PC-9 (cell line): ENCODE measurements around the gene RHEX. TPM values are rescaled to one million over a fixed set of nuclear protein-coding genes. Genes with fewer than 3 reads are reported as not detected.

Experiments
- BruUV-seq: library from RNA; stranded (reverse); fragments of 400-500 nt; replicated peaks from 2 replicates; lab custom pipeline; 2021; lab: Mats Ljungman, UMichigan
- CTCF ChIA-PET: fragments of 300-600 bp; sonication (Branson Sonifier 250); formaldehyde crosslinking; loops from one replicate; lab custom pipeline; 2022; ENCODE audit warnings: antibody characterized with exemption; lab: Charles Lee
- POLR2A ChIA-PET: fragments of 300-600 bp; sonication (Branson Sonifier 250); formaldehyde crosslinking; loops from one replicate; lab custom pipeline; 2022; ENCODE audit warnings: antibody characterized with exemption; ENCODE audit not compliant: unreplicated experiment; lab: Charles Lee
- DNase-seq, 2 experiments: peaks; one replicate each; pipeline versions ENCODE4 v3.0.0 to v3.0.0-alpha.2; 2015 to 2022; ENCODE audit warnings: mixed read lengths in 1 of 2
- H2AFZ ChIP-seq: fragments of 200-600 bp; sonication (generic); 2 replicates; pipeline ENCODE4 v1.8.1; 2017; ENCODE audit warnings: antibody characterized with exemption
- H3F3A ChIP-seq: fragments of 200-600 bp; sonication (generic); 2 replicates; pipeline ENCODE4 v1.8.1; 2017; ENCODE audit warnings: antibody characterized with exemption, mild to moderate bottlenecking, low read depth; ENCODE audit not compliant: insufficient read depth
- H3K27ac ChIP-seq: fragments of 200-600 bp; sonication (generic); 2 replicates; pipeline ENCODE4 v1.6.1; 2016; ENCODE audit warnings: mixed run types
- H3K27me3 ChIP-seq: fragments of 200-600 bp; sonication (generic); 2 replicates; pipeline ENCODE4 v1.6.1; 2016; ENCODE audit warnings: low read depth, mixed run types; ENCODE audit not compliant: insufficient read depth
- H3K36me3 ChIP-seq: fragments of 200-600 bp; sonication (generic); 2 replicates; pipeline ENCODE4 v1.6.1; 2016; ENCODE audit warnings: low read depth, mixed run types
- H3K4me1 ChIP-seq: fragments of 200-600 bp; sonication (generic); replicated peaks from 2 replicates; pipeline ENCODE4 v1.6.1; 2016; ENCODE audit warnings: mixed run types; ENCODE audit not compliant: insufficient read depth
- H3K4me2 ChIP-seq: fragments of 200-600 bp; sonication (generic); 2 replicates; pipeline ENCODE4 v1.6.1; 2017; ENCODE audit warnings: mixed run types
- H3K4me3 ChIP-seq: fragments of 200-600 bp; sonication (generic); 2 replicates; pipeline ENCODE4 v1.6.1; 2016; ENCODE audit warnings: mixed run types
- H3K79me2 ChIP-seq: fragments of 200-600 bp; sonication (generic); 2 replicates; pipeline ENCODE4 v1.6.1; 2017; ENCODE audit warnings: low read depth, mixed run types
- H3K9me2 ChIP-seq: fragments of 200-600 bp; sonication (generic); 2 replicates; pipeline ENCODE4 v1.8.1; 2017; ENCODE audit warnings: mild to moderate bottlenecking; ENCODE audit not compliant: insufficient read depth
- H3K9me3 ChIP-seq: fragments of 200-600 bp; sonication (generic); 2 replicates; pipeline ENCODE4 v1.8.1; 2016; ENCODE audit warnings: low read depth; ENCODE audit not compliant: insufficient read depth
- H4K20me1 ChIP-seq: fragments of 200-600 bp; sonication (generic); 2 replicates; pipeline ENCODE4 v1.8.1; 2017; ENCODE audit not compliant: insufficient read depth
- EZH2 ChIP-seq: fragments of 200-600 bp; sonication (generic); IDR thresholded peaks from 2 replicates; pipeline ENCODE4 v1.8.0; 2017; ENCODE audit warnings: antibody characterized with exemption, low read depth
- intact Hi-C: fragments of 100-400 bp; cut with micrococcal nuclease; formaldehyde crosslinking; loops from one replicate; pipeline ENCODE4 v1.10.0; 2022; ENCODE audit not compliant: unreplicated experiment
- total RNA-seq: library from RNA; stranded (reverse); gene quantifications from 2 replicates; pipeline ENCODE4 v1.2.3, GENCODE V29; 2021
- TF ChIP-seq, protein P1 (sequence below): fragments of 200-600 bp; sonication (generic); conservative IDR thresholded peaks from 2 replicates; pipeline ENCODE4 v1.6.1; 2017; ENCODE audit warnings: mixed run types, antibody characterized with exemption, mild to moderate bottlenecking, moderate library complexity

RHEX gene
- total RNA-seq, 1 experiment from 2014 or later = not detected

DNA sequence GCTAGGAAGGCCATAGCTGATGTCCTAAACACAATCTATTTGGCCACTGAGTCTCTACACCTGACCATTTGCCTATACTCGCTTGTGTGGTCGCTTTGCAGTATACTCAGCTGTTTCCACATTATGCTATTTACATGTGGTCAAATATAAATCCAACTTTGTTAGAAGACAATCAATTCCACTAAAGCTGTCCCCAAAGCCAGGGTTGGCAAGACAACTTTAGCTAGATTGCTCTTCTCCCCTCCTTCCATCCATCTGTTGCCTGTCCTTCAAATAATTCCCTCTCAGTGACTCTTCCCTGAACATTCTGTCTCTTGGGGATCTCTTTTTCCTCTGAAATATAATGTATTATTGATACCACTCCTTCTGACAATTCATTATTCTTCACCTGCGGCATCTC is 34.1 kb downstream of the RHEX start:
- TF ChIP-seq, protein P1, sequence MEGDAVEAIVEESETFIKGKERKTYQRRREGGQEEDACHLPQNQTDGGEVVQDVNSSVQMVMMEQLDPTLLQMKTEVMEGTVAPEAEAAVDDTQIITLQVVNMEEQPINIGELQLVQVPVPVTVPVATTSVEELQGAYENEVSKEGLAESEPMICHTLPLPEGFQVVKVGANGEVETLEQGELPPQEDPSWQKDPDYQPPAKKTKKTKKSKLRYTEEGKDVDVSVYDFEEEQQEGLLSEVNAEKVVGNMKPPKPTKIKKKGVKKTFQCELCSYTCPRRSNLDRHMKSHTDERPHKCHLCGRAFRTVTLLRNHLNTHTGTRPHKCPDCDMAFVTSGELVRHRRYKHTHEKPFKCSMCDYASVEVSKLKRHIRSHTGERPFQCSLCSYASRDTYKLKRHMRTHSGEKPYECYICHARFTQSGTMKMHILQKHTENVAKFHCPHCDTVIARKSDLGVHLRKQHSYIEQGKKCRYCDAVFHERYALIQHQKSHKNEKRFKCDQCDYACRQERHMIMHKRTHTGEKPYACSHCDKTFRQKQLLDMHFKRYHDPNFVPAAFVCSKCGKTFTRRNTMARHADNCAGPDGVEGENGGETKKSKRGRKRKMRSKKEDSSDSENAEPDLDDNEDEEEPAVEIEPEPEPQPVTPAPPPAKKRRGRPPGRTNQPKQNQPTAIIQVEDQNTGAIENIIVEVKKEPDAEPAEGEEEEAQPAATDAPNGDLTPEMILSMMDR = no peak
- TF ChIP-seq EZH2 = no peak
- ChIA-PET CTCF (no interaction called here), POLR2A (no interaction called here)
- H3K79me2 ChIP-seq = no peaks in the 10 kb centered on the region
- no peaks in the 10 kb centered on the region for H4K20me1 ChIP-seq
- H3K4me1 ChIP-seq = no peaks in the 10 kb centered on the region
- no peak overlapping the region for H2AFZ ChIP-seq
- H3K4me3 ChIP-seq = no peak overlapping the region
- H3K4me2 ChIP-seq = no peak overlapping the region
- intact Hi-C loops = no loop called here
- no TSS peak for BruUV-seq
- H3K9me3 ChIP-seq = no peaks in the 10 kb centered on the region
- H3F3A ChIP-seq = no peaks in the 10 kb centered on the region
- no peaks in the 10 kb centered on the region for H3K27me3 ChIP-seq
- H3K36me3 ChIP-seq = no peaks in the 10 kb centered on the region
- H3K9me2 ChIP-seq = no peaks in the 10 kb centered on the region
- H3K27ac ChIP-seq = no peak overlapping the region
- no peak for DNase-seq

DNA sequence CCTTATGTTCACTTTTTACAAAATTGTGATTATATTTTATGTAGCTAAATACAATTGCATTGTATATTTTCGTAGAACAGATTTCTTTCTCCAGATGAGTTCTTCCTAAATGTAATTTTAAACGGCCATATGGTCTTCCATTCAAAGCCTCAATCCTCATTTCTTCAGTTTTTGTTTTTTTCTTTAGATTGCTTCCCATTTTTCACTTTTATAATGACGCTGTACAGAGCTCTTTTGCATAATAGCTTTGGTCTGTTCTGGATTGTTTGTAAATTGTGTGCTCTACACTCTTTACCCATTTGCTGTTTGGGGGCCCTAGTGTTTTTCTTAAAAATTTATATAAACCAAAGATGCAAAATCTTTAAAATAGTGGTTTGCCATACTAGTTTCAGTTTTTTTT is 36.4 kb downstream of the RHEX start:
- no peak overlapping the region for H3K4me2 ChIP-seq
- H3K79me2 ChIP-seq = no peaks in the 10 kb centered on the region
- TF ChIP-seq, protein P1 = no peak
- TF ChIP-seq EZH2 = no peak
- DNase-seq = no peak
- no peaks in the 10 kb centered on the region for H3K9me3 ChIP-seq
- CTCF ChIA-PET = interaction anchor here (0.7 kb wide), 1 partner anchor 40 kb away, joined by 5 read pairs; no protein-coding TSS in a partner anchor
- POLR2A ChIA-PET = interaction anchor here (0.5 kb wide), 1 partner anchor 35 kb away, joined by 4 read pairs; no protein-coding TSS in a partner anchor
- H3K4me1 ChIP-seq = no peaks in the 10 kb centered on the region
- BruUV-seq = no TSS peak
- intact Hi-C loops = no loop called here
- H3K27ac ChIP-seq = no peak overlapping the region
- H2AFZ ChIP-seq = no peak overlapping the region
- no peaks in the 10 kb centered on the region for H3K9me2 ChIP-seq
- H3K36me3 ChIP-seq = no peaks in the 10 kb centered on the region
- no peaks in the 10 kb centered on the region; the same call in 1 of the 2 replicates for H3F3A ChIP-seq
- H3K27me3 ChIP-seq = no peaks in the 10 kb centered on the region
- no peaks in the 10 kb centered on the region for H4K20me1 ChIP-seq
- H3K4me3 ChIP-seq = no peak overlapping the region

DNA sequence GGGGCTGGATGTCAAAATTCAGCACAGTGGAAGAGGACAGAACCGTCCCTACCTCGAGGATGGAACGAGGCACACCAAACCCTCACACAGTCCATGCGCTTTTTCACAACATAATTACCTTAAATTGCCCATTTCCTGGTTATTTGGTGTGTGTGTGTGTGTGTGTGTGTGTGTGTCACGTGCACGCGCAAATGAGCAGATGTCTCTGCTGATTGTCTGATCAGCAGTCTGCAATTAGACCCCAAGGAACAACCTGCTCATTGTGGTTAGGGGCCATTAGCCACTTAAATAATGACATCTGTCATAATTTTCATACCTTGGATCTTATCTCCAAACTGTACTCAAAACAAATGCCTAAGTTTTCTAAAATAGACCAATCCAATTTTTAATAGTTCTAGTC is 41.1 kb downstream of the RHEX start:
- Histone ChIP-seq H3F3A (no peaks in the 10 kb centered on the region; the same call in 1 of the 2 replicates), H3K4me2 (no peak overlapping the region), H3K27ac (no peak overlapping the region), H3K36me3 (no peaks in the 10 kb centered on the region), H4K20me1 (no peaks in the 10 kb centered on the region), H3K9me3 (no peaks in the 10 kb centered on the region), H3K9me2 (no peaks in the 10 kb centered on the region), H2AFZ (no peak overlapping the region), H3K4me3 (no peak overlapping the region), H3K4me1 (no peaks in the 10 kb centered on the region), H3K27me3 (no peaks in the 10 kb centered on the region), H3K79me2 (no peaks in the 10 kb centered on the region)
- no TSS peak for BruUV-seq
- POLR2A ChIA-PET = no interaction called here
- TF ChIP-seq, protein P1 = no peak
- no peak for TF ChIP-seq EZH2
- DNase-seq = no peak
- CTCF ChIA-PET = no interaction called here
- intact Hi-C loops = no loop called here
